ENCODE measurements around the gene STT3B. TPM values are rescaled to one million over a fixed set of nuclear protein-coding genes. Genes with fewer than 3 reads are reported as not detected.

STT3B gene
- total RNA-seq, 1 donor from 2014 or later, result 110 TPM

GRCh38 chr3:31530039-31530959 is 2.4 kb upstream of the STT3B start:
- no peak overlapping the region for H3K4me3 ChIP-seq (ENCODE audit: low read depth, low read length)
- TF ChIP-seq CTCF (IDR thresholded peaks at IDR 0.05; ENCODE audit: insufficient read depth, low read length, poor library complexity, severe bottlenecking), result no peak
- H3K36me3 ChIP-seq (ENCODE audit: control insufficient read depth, insufficient read depth, low read length), result no peaks in the 10 kb centered on the region
- no peaks in the 10 kb centered on the region for H3K27me3 ChIP-seq (ENCODE audit: control insufficient read depth, insufficient read depth, low read length)
- no peak for DNase-seq (ENCODE audit: low read depth)

- Histone ChIP-seq H3K4me3 (ENCODE audit: low read depth, low read length) (peak overlapping the region; percentile 96), H3K36me3 (ENCODE audit: control insufficient read depth, insufficient read depth, low read length) (no peaks in the 10 kb centered on the region), H3K27me3 (ENCODE audit: control insufficient read depth, insufficient read depth, low read length) (no peaks in the 10 kb centered on the region)
- no peak for TF ChIP-seq CTCF (IDR thresholded peaks at IDR 0.05; ENCODE audit: insufficient read depth, low read length, poor library complexity, severe bottlenecking)
- DNase-seq (ENCODE audit: low read depth), result no peak
Observed at GRCh38 chr3:31530960-31531335, 1.8 kb upstream of the STT3B start.

- TF ChIP-seq CTCF (IDR thresholded peaks at IDR 0.05; ENCODE audit: insufficient read depth, low read length, poor library complexity, severe bottlenecking), result peak; percentile 33
- no peaks in the 10 kb centered on the region for H3K27me3 ChIP-seq (ENCODE audit: control insufficient read depth, insufficient read depth, low read length)
- no peaks in the 10 kb centered on the region for H3K36me3 ChIP-seq (ENCODE audit: control insufficient read depth, insufficient read depth, low read length)
- H3K4me3 ChIP-seq (ENCODE audit: low read depth, low read length), result peak overlapping the region; percentile 96
- no peak for DNase-seq (ENCODE audit: low read depth)
Observed at GRCh38 chr3:31531452-31531991, 1.2 kb upstream of the STT3B start.

GRCh38 chr3:31531992-31532586 is 636 bp upstream of the STT3B start:
- no peak for TF ChIP-seq CTCF (IDR thresholded peaks at IDR 0.05; ENCODE audit: insufficient read depth, low read length, poor library complexity, severe bottlenecking)
- DNase-seq (ENCODE audit: low read depth), result peak; percentile 87
- H3K4me3 ChIP-seq (ENCODE audit: low read depth, low read length), result peak overlapping the region; percentile 96
- no peaks in the 10 kb centered on the region for H3K27me3 ChIP-seq (ENCODE audit: control insufficient read depth, insufficient read depth, low read length)
- H3K36me3 ChIP-seq (ENCODE audit: control insufficient read depth, insufficient read depth, low read length), result no peaks in the 10 kb centered on the region

- H3K4me3 ChIP-seq (ENCODE audit: low read depth, low read length), result peak overlapping the region; percentile 96
- DNase-seq (ENCODE audit: low read depth), result no peak
- H3K27me3 ChIP-seq (ENCODE audit: control insufficient read depth, insufficient read depth, low read length), result no peaks in the 10 kb centered on the region
- no peaks in the 10 kb centered on the region for H3K36me3 ChIP-seq (ENCODE audit: control insufficient read depth, insufficient read depth, low read length)
- TF ChIP-seq CTCF (IDR thresholded peaks at IDR 0.05; ENCODE audit: insufficient read depth, low read length, poor library complexity, severe bottlenecking), result peak; percentile 9
Observed at GRCh38 chr3:31533169-31534064, 692 bp downstream of the STT3B start.
